ENCODE measurements around the gene ATG7.

ATG7 gene

GRCh38 chr3:11271986-11272904 lies at the start of gene ATG7:
ATG7 (plus strand) TSS chr3:11272397; CDS start chr3:11298696, 26,299 bp downstream.
- DNase-seq (ENCODE audit: low spot score): peak; percentile 90

GRCh38 chr3:11224010-11224409 lies 48.2 kb upstream of the ATG7 start:
- no peak for DNase-seq (ENCODE audit: low spot score)

GRCh38 chr3:11224870-11225229 lies 47.3 kb upstream of the ATG7 start:
- no peak for DNase-seq (ENCODE audit: low spot score)

GRCh38 chr3:11226042-11226370 lies 46.2 kb upstream of the ATG7 start:
- DNase-seq (ENCODE audit: low spot score): no peak

GRCh38 chr3:11228041-11228440 lies 44.2 kb upstream of the ATG7 start:
- DNase-seq (ENCODE audit: low spot score): no peak

- DNase-seq (ENCODE audit: low spot score): no peak
Measured at GRCh38 chr3:11230125-11230524, 42.1 kb upstream of the ATG7 start.

- no peak for DNase-seq (ENCODE audit: low spot score)
Measured at GRCh38 chr3:11230832-11231231, 41.4 kb upstream of the ATG7 start.

- no peak for DNase-seq (ENCODE audit: low spot score)
Measured at GRCh38 chr3:11235385-11235784, 36.8 kb upstream of the ATG7 start.

GRCh38 chr3:11236588-11237461 lies 35.4 kb upstream of the ATG7 start:
- peak; percentile 78 for DNase-seq (ENCODE audit: low spot score)

GRCh38 chr3:11238060-11238459 lies 34.1 kb upstream of the ATG7 start:
- peak; percentile 65 for DNase-seq (ENCODE audit: low spot score)

GRCh38 chr3:11238880-11239279 lies 33.3 kb upstream of the ATG7 start:
- peak; percentile 59 for DNase-seq (ENCODE audit: low spot score)

GRCh38 chr3:11239796-11240195 lies 32.4 kb upstream of the ATG7 start:
- no peak for DNase-seq (ENCODE audit: low spot score)

GRCh38 chr3:11240496-11240895 lies 31.7 kb upstream of the ATG7 start:
- DNase-seq (ENCODE audit: low spot score): no peak

GRCh38 chr3:11244121-11244677 lies 28.0 kb upstream of the ATG7 start:
- DNase-seq (ENCODE audit: low spot score): peak; percentile 20

GRCh38 chr3:11245276-11245675 lies 26.9 kb upstream of the ATG7 start:
- no peak for DNase-seq (ENCODE audit: low spot score)

- no peak for DNase-seq (ENCODE audit: low spot score)
Measured at GRCh38 chr3:11245827-11246662, 26.2 kb upstream of the ATG7 start.

GRCh38 chr3:11246663-11246970 lies 25.6 kb upstream of the ATG7 start:
- DNase-seq (ENCODE audit: low spot score): no peak

GRCh38 chr3:11247362-11247761 lies 24.8 kb upstream of the ATG7 start:
- DNase-seq (ENCODE audit: low spot score): no peak

- DNase-seq (ENCODE audit: low spot score): no peak
Measured at GRCh38 chr3:11248596-11248995, 23.6 kb upstream of the ATG7 start.

GRCh38 chr3:11250902-11251806 lies 21.0 kb upstream of the ATG7 start:
- DNase-seq (ENCODE audit: low spot score): no peak

GRCh38 chr3:11251807-11252176 lies 20.4 kb upstream of the ATG7 start:
- DNase-seq (ENCODE audit: low spot score): no peak

All from SW480 (cell line).